ENCODE results near the gene GCDH.
A peak's percentile ranks its signal among the peaks of the same experiment; 100 is the strongest.

Gene GCDH

DNA sequence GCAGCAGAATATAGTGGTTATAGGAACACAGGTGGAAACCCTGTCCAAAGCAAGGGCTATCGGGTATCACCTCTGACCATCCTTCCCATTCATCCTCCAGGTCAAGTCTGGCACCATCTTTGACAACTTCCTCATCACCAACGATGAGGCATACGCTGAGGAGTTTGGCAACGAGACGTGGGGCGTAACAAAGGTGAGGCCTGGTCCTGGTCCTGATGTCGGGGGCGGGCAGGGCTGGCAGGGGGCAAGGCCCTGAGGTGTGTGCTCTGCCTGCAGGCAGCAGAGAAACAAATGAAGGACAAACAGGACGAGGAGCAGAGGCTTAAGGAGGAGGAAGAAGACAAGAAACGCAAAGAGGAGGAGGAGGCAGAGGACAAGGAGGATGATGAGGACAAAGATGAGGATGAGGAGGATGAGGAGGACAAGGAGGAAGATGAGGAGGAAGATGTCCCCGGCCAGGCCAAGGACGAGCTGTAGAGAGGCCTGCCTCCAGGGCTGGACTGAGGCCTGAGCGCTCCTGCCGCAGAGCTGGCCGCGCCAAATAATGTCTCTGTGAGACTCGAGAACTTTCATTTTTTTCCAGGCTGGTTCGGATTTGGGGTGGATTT lies 52.6 kb downstream of the GCDH start:
- DNase-seq = no peak

DNA sequence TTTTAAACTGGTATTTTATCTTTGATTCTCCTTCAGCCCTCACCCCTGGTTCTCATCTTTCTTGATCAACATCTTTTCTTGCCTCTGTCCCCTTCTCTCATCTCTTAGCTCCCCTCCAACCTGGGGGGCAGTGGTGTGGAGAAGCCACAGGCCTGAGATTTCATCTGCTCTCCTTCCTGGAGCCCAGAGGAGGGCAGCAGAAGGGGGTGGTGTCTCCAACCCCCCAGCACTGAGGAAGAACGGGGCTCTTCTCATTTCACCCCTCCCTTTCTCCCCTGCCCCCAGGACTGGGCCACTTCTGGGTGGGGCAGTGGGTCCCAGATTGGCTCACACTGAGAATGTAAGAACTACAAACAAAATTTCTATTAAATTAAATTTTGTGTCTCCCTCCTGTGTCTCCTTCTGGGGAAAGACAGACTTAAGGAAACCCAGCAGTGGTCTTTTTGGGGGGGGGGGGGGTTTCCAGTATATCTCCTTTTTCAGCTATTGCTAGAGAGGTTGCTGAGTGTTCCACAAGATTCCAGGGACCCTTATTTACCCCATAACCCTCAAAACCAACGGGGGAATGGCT lies 53.2 kb downstream of the GCDH start:
- no peak for DNase-seq

DNA sequence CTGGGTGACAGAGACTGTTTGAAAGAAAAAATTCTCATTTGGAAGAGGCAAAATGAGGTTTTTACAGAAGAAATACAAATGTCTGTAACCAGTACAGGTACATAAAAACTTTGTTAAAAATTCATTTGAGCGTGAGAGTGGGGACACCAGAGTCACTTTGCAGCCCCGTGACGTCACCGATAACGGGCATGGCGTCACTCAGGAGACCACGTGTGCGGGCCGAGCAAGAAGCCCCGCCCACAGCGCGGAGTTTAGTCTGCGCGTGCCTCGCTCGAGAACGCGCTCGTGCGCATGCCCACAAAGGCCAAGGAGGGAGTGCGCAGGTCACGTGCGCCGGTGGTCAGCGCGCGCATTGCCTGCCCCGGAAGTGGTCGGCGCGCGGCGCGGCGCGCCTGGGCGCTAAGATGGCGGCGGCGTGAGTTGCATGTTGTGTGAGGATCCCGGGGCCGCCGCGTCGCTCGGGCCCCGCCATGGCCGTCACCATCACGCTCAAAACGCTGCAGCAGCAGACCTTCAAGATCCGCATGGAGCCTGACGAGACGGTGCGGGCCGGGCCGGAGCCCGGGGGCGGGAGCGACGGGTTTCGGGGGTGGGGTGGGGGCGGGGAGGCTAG lies 54.6 kb downstream of the GCDH start, which contains the start of gene RAD23A:
RAD23A (plus strand) TSS at position 384 of the 613 bp plus-strand sequence; CDS start at position 471, 87 bp downstream.
- DNase-seq = peak; percentile 100

DNA sequence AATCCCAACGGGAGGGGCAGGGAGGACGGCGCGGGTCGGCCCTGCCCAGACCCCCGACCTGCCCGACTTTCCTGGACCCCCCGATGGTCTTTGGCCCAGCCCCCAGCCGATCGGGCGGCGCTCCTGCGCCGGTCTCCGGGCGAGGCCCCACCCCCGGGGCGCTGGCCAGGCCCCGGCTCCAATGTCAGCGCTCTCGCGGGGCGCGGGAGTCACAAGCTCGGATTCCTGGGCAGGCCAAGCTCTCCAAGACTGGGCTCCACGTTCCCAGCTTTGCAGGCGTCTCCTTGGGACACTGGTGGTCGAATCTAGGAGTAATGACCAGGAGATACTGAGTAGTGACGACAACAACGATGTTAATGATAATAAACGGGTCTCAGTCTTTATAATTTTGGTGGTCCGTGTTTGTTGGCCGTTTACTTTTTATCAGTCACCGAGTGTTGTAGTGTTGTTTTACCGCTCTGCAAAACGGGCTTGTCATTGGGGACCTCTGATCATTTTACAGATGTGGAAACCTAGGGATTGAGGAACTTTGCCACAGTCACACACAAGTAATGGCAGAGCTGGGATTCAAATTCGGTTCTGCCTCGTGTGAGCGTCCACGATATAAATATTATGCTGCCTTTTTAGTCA lies 55.2 kb downstream of the GCDH start:
- peak; percentile 80 for DNase-seq

DNA sequence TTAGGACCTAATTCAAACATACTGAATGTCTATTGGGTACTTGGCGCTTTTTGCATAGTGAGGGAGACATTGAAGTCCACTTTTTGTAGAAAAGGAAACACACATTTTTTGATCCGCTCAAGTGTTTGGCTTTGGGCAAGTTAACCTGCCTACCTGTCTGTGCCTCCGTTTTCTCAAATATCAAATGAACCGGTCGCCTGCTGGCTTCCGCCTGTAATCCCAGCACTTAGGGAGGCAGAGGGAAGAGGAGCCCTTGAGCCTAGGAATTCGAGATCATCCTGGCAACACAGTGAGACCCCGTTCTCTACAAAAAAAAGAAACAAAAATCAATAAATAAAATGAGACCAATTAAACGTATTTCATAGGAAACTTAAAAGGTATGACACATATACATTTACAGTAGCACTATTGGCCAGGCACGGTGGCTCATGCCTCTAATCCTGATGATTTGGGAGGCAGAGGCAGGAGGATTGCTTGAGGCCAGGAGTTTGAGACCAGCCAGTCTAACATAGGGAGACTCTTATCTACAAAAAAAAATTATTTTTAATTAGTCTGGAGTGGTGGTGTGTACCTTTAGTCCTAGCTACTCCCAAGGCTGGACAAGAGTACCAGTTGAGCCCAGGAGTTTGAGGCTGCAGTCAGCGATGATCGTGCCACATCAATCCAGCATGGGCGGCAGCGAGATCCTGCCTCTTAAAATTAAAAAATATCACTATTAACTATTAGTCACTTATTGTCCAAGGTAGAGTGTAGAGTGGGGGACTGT lies 56.0 kb downstream of the GCDH start:
- DNase-seq = peak; percentile 64

DNA sequence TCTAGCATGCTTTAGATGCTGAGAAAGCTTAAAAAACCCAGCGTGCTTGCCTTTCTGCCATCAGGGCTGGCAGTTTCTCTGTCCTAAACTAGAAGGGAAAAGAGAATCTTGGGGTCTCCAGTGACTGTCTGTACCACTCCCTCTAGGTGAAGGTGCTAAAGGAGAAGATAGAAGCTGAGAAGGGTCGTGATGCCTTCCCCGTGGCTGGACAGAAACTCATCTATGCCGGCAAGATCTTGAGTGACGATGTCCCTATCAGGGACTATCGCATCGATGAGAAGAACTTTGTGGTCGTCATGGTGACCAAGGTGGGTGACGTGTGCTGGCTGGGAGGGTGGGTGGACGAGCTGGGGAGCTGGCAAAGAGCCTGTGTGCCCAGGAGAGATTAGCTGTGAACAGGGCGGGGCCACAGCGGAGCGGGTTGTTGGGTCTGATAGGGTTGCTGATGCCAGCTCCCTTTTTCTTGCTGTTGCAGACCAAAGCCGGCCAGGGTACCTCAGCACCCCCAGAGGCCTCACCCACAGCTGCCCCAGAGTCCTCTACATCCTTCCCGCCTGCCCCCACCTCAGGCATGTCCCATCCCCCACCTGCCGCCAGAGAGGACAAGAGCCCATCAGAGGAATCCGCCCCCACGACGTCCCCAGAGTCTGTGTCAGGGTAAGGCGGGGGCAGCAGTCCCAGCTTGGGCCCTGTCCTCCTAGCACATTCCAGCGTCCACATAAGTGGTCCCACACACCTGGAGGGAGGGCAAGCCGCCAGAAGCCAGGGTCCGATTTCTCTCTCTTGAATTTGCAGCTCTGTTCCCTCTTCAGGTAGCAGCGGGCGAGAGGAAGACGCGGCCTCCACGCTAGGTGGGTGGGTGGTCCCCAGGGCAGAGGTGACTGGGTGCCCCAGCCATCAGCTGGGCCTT lies 57.0 kb downstream of the GCDH start:
- DNase-seq = no peak

DNA sequence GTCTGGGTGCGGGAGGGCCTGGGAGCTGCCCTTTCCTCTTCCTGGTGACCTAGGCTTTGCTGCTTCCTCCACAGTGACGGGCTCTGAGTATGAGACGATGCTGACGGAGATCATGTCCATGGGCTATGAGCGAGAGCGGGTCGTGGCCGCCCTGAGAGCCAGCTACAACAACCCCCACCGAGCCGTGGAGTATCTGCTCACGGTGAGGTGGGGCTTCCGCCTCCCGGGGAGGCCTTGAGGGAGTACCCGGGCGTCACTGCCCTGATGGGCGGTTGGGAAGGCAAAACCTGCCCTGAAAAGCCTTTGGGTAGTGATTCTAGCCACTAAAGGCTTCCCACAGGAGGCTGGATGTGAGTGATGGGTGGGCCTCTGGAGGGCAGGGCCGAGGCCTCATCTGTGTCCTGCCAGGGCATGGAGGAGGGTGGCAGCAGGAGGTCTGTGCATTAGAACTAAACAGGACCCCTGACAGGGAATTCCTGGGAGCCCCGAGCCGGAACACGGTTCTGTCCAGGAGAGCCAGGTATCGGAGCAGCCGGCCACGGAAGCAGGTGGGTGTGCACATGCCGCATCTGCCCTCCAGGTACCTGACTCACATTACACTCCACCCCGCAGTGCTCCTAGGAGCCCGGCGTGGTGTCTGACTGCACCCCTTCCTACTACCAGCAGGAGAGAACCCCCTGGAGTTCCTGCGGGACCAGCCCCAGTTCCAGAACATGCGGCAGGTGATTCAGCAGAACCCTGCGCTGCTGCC lies 57.8 kb downstream of the GCDH start:
- no peak for DNase-seq
